Activated gamma-delta T cell treated with Interleukin-2 at 50 U/mL for 16 hours (primary cell): ENCODE results near the gene DOCK3.
"Not testable (repeated sequence)": the region's sequence is repeated elsewhere in the genome, so short reads cannot be mapped to it uniquely, and the experiment has no call there.

Source experiments
- DNase-seq: peaks from one replicate; pipeline ENCODE4 v3.0.0-alpha.2; 2020

DOCK3 gene

GRCh38 chr3:51264166-51264565 lies 589.4 kb downstream of the DOCK3 start:
- DNase-seq, result not testable (repeated sequence)

GRCh38 chr3:51268132-51268531 lies 593.4 kb downstream of the DOCK3 start:
- DNase-seq, result no peak

GRCh38 chr3:51269466-51269865 lies 594.7 kb downstream of the DOCK3 start:
- DNase-seq, result no peak

GRCh38 chr3:51270559-51270958 lies 595.8 kb downstream of the DOCK3 start:
- no peak for DNase-seq

- DNase-seq, result no peak
Measured at GRCh38 chr3:51271172-51271571, 596.4 kb downstream of the DOCK3 start.

- no peak for DNase-seq
Measured at GRCh38 chr3:51274052-51274451, 599.3 kb downstream of the DOCK3 start.

- DNase-seq, result no peak
Measured at GRCh38 chr3:51275111-51275805, 600.5 kb downstream of the DOCK3 start.

- no peak for DNase-seq
Measured at GRCh38 chr3:51276046-51276445, 601.3 kb downstream of the DOCK3 start.

- DNase-seq, result no peak
Measured at GRCh38 chr3:51279448-51279847, 604.7 kb downstream of the DOCK3 start.

- no peak for DNase-seq
Measured at GRCh38 chr3:51280176-51280575, 605.4 kb downstream of the DOCK3 start.

GRCh38 chr3:51282931-51283330 lies 608.2 kb downstream of the DOCK3 start:
- DNase-seq, result no peak

GRCh38 chr3:51283421-51283820 lies 608.7 kb downstream of the DOCK3 start:
- DNase-seq, result no peak

- no peak for DNase-seq
Measured at GRCh38 chr3:51295625-51296024, 620.9 kb downstream of the DOCK3 start.

GRCh38 chr3:51297333-51297732 lies 622.6 kb downstream of the DOCK3 start:
- no peak for DNase-seq

- DNase-seq, result no peak
Measured at GRCh38 chr3:51304230-51304629, 629.5 kb downstream of the DOCK3 start.

GRCh38 chr3:51306093-51306492 lies 631.4 kb downstream of the DOCK3 start:
- DNase-seq, result no peak

GRCh38 chr3:51307458-51307857 lies 632.7 kb downstream of the DOCK3 start:
- DNase-seq, result no peak

- not testable (repeated sequence) for DNase-seq
Measured at GRCh38 chr3:51307945-51308607, 633.3 kb downstream of the DOCK3 start.

GRCh38 chr3:51311055-51311454 lies 636.3 kb downstream of the DOCK3 start:
- DNase-seq, result no peak

GRCh38 chr3:51328206-51328605 lies 653.5 kb downstream of the DOCK3 start:
- no peak for DNase-seq

GRCh38 chr3:51330046-51330445 lies 655.3 kb downstream of the DOCK3 start:
- DNase-seq, result no peak

GRCh38 chr3:51332156-51332555 lies 657.4 kb downstream of the DOCK3 start:
- no peak for DNase-seq

GRCh38 chr3:51333021-51333420 lies 658.3 kb downstream of the DOCK3 start:
- DNase-seq, result no peak

GRCh38 chr3:51336261-51336660 lies 661.5 kb downstream of the DOCK3 start:
- no peak for DNase-seq

GRCh38 chr3:51337666-51338065 lies 662.9 kb downstream of the DOCK3 start:
- DNase-seq, result no peak
